LNCaP clone FGC (cell line): ENCODE data around the gene SYN1.

ENCODE experiments used
- DNase-seq: peaks from one replicate; pipeline ENCODE4 v3.0.0-alpha.2; 2011; ENCODE audit warnings: low read depth
- H3K4me3 ChIP-seq: 2 replicates; pipeline ENCODE4 v1.5.1; 2011; ENCODE audit warnings: mild to moderate bottlenecking, low read depth, low read length, control low read depth
- TF ChIP-seq, protein P1 (sequence below): IDR thresholded peaks from 2 replicates; pipeline ENCODE4 v1.5.1; 2012; ENCODE audit warnings: mild to moderate bottlenecking; ENCODE audit not compliant: control insufficient read depth, insufficient read depth; ENCODE audit errors: extremely low read depth

The SYN1 gene

DNA sequence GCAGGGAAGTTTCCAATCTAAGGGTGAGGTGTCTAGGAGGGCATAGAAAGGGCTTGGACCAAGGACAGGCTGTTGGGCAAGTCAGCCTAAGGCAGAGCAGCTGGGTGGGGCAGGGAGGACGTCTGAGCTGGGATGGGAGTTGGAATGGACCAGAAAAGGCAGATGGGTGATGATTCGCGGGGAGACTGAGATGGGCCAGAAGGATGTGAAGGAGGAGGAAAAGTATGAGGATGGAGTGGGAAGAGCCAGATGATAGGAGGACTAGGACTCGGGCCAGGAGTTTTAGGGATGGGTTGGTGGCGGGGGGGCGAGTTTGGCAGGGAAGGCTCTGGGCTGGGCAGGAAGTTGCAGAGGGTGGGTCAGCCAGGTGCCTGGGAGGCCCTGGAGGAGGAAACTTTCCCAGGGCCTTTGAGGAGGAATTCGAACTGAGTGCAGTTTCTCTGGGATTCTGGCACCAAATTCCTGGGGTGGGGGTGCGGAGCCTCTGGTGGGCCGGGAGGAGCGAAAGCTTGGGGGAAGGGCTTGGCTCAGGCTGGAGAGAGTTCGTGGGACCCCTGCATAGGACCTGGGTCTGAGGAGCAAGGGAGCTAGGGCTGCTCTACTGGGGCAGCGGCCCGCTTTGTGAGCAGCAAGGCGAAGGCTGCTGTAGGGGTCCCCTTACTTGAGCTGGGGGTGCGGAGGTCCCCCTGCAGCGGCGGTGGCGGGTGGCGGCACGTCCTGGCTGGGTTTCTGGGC, 46.1 kb downstream of the SYN1 start:
- H3K4me3 ChIP-seq: no peak overlapping the region
- DNase-seq: no peak
- TF ChIP-seq, protein P1, sequence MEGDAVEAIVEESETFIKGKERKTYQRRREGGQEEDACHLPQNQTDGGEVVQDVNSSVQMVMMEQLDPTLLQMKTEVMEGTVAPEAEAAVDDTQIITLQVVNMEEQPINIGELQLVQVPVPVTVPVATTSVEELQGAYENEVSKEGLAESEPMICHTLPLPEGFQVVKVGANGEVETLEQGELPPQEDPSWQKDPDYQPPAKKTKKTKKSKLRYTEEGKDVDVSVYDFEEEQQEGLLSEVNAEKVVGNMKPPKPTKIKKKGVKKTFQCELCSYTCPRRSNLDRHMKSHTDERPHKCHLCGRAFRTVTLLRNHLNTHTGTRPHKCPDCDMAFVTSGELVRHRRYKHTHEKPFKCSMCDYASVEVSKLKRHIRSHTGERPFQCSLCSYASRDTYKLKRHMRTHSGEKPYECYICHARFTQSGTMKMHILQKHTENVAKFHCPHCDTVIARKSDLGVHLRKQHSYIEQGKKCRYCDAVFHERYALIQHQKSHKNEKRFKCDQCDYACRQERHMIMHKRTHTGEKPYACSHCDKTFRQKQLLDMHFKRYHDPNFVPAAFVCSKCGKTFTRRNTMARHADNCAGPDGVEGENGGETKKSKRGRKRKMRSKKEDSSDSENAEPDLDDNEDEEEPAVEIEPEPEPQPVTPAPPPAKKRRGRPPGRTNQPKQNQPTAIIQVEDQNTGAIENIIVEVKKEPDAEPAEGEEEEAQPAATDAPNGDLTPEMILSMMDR: no peak

DNA sequence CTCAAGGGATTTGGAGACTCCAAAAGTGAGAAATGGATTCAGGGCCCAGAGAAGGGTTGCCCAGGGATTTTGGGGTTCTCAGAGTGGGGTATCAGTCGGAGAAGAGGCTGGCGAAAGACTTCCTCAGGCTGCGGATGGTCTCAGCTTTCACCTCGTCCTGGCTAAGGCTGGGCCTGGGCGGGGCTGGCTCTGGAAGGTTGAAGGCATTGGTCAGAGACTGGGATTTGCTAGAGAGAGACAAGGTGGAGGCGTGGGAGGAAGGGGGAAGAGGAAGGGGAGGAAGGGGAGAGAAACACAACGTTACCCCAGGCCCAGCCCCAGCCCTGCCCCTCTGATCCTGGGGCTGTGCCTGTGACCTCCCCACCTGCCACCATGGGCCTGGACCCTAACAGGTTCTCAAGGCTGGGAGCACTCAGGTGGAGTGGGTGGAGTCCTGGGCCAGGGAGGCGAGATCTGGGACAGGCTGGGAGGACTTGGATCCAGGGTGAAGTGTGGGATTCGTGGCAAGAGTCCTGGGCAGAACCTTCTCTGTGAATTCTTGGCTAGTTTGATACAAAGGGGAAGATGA, 46.8 kb downstream of the SYN1 start:
- DNase-seq: no peak
- no peak overlapping the region for H3K4me3 ChIP-seq
- TF ChIP-seq, protein P1: no peak

DNA sequence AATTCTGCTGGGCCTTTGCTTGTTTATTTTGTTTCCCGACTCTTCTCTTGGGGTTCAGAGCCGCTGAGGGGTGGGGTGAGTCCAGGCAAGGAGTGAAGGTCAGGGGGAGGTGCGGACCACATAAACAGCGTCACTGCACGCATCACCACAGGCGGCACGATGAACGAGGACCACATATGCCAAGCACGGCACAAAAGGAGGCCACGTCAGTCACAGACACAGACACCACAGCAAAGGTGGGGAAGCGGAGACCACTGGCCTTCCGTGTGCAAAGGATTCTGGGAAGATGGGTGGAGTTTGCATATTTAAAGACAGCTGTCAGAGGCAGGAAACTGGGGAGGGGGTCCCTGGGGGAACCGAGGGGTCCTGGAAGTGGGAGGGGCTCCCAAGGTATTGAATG, 47.8 kb downstream of the SYN1 start:
- no peak overlapping the region for H3K4me3 ChIP-seq
- no peak for DNase-seq
- TF ChIP-seq, protein P1: no peak

DNA sequence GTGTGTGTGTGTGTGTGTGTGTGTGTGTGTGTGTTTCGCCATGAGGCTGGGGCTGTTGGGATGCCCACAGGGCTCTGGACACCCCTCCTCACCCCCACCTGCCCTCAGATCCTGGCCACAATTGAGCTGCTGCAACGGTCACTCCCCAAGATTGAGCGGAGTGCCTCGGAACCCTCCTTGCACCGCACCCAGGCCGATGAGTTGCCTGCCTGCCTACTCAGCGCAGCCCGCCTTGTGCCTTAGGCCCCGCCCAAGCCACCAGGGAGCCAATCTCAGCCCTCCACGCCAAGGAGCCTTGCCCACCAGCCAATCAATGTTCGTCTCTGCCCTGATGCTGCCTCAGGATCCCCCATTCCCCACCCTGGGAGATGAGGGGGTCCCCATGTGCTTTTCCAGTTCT, 48.4 kb downstream of the SYN1 start:
- no peak for DNase-seq
- no peak overlapping the region for H3K4me3 ChIP-seq
- TF ChIP-seq, protein P1: no peak

DNA sequence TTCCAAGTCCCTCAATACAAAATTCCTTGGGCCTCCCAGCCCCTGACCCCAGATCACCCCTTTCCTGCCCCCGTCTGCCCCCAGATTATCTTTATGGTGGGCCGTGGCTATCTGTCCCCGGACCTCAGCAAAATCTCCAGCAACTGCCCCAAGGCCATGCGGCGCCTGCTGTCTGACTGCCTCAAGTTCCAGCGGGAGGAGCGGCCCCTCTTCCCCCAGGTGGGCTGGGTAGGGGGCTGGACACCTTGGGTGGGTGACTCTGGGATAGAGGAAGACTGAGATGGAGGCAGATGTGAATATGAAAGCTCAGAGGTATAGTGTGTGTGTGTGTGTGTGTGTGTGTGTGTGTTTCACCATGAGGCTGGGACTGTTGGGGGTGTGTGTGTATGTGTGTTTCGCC, 48.9 kb downstream of the SYN1 start:
- TF ChIP-seq, protein P1: no peak
- DNase-seq: no peak
- H3K4me3 ChIP-seq: no peak overlapping the region

DNA sequence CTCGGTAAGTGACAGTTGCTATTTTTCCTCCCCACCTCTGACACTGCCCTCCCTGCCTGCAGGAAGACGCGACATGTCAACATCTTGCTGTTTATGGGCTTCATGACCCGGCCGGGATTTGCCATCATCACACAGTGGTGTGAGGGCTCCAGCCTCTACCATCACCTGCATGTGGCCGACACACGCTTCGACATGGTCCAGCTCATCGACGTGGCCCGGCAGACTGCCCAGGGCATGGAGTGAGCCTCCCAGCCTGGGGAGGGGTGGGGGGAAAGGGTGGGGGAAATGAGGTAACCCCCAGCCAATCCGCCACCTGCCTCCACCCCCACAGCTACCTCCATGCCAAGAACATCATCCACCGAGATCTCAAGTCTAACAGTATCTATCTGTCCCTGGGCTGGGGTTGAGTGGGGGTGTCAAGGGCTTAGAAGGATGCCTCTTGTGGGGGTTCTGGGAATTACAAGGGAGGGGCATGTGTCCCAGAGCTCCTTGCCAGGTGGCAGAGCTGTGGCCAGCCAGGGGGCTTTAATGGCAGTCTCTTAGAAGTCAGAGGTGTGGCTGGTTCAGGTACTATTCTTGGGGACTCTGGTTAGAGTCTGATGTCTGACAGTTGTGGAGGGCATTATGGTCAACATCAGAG, 50.9 kb downstream of the SYN1 start:
- TF ChIP-seq, protein P1: no peak
- no peak overlapping the region for H3K4me3 ChIP-seq
- DNase-seq: no peak
